GM12864 (cell line): ENCODE data around the gene TTC16.
A peak's percentile ranks its signal among the peaks of the same experiment; 100 is the strongest.

ENCODE experiments used
- DNase-seq: peaks from one replicate; pipeline ENCODE4 v3.0.0-alpha.2; 2011; ENCODE audit warnings: low read depth
- H3K4me3 ChIP-seq: 2 replicates; pipeline ENCODE4 v1.5.1; 2011; ENCODE audit warnings: mild to moderate bottlenecking, low read depth, low read length, control low read depth
- TF ChIP-seq, protein P1 (sequence below): IDR thresholded peaks from 2 replicates; pipeline ENCODE4 v1.5.1; 2011; ENCODE audit warnings: low read depth, mild to moderate bottlenecking, moderate library complexity, low read length, control low read depth, inconsistent platforms; ENCODE audit errors: missing control alignments

The TTC16 gene

DNA sequence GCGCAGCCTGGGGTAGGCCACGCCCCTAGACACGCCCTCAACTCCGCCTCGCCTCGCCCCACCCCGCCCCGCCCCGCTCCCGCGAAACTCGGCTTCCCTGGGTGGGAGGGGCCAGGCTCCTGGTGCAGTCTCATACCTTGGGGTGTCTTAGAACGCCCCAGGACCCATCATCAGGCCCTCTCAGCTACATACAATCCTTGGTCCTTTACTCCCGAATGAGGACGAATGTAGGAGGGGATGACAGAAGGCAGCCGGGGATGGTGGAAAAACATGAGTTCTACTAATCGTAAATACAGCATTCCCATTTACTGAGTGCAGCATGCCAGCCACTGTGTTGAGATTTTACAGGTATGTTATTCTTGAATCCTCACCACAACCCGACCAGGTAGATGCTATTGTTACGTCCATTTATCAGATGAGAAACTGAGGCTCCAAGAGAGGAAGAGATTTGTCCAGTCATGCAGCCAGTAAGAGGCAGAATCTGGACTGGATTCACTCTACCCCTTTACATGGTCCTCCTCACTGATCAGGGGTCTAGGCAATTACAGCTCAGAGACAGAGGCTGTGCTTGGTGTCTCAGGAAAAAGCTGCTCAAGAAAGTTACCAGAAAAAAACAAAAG, 55.8 kb downstream of the TTC16 start:
- DNase-seq: no peak
- TF ChIP-seq, protein P1, sequence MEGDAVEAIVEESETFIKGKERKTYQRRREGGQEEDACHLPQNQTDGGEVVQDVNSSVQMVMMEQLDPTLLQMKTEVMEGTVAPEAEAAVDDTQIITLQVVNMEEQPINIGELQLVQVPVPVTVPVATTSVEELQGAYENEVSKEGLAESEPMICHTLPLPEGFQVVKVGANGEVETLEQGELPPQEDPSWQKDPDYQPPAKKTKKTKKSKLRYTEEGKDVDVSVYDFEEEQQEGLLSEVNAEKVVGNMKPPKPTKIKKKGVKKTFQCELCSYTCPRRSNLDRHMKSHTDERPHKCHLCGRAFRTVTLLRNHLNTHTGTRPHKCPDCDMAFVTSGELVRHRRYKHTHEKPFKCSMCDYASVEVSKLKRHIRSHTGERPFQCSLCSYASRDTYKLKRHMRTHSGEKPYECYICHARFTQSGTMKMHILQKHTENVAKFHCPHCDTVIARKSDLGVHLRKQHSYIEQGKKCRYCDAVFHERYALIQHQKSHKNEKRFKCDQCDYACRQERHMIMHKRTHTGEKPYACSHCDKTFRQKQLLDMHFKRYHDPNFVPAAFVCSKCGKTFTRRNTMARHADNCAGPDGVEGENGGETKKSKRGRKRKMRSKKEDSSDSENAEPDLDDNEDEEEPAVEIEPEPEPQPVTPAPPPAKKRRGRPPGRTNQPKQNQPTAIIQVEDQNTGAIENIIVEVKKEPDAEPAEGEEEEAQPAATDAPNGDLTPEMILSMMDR: no peak
- peak overlapping the region; percentile 56; the same call in 1 of the 2 replicates for H3K4me3 ChIP-seq

DNA sequence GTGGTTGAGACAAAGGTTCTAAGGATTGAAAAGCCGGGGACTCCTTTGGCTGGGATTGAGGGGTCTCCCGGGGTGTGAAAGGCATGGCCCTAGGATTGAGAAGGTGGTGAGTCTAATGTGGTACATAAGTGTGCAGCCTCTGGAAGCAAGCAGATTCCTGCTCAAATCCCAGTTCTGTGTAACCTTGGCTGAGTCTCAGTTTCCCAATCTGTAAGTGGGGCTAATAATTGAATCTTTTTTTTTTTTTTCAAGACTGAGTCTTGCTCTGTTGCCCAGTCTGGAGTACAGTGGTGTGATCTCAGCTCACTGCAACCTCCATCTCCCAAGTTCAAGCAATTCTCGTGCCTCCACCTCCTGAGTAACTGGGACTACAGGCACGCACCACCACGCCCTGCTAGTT, 56.7 kb downstream of the TTC16 start:
- TF ChIP-seq, protein P1: no peak
- DNase-seq: no peak
- H3K4me3 ChIP-seq: no peak overlapping the region

DNA sequence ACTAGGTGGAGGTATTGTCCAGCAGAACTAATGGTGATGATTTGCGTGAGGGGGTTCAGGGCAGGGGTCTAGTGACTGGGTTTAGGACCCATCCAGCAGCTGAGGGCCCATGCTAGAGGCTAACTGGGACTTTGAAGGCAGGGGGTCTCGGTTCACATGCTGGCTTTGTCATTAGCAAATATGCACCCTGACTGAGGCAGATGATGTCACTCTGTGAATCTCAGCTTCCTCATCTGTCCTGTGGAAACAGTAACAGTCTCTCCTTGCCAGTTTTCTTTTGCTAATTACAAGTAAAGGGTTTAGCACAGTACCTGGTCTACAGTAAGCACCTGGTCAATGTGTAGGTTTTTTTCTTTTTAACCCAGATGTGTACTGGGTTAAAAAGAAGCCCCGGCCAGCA, 57.4 kb downstream of the TTC16 start:
- DNase-seq: no peak
- TF ChIP-seq, protein P1: no peak
- H3K4me3 ChIP-seq: no peak overlapping the region

DNA sequence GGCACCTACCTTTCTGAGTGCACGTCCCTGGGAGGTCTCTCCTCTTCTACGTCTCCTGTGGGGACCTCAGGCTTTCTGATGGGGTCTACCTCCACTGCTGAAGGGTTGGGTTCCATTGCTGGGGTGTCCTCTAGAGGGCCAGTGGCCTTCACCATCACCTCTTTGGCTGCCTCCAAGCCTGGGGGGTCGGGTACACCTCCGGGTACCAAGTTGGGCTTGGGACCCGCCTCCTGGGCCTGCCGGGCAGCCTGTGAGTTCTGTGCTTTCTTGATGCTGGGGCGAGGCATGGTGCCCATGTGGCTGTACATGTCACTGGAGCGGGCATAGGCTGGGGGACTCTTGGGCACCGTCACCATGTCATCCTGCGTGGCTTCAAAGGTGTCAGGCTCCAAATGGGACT, 58.1 kb downstream of the TTC16 start:
- TF ChIP-seq, protein P1: no peak
- DNase-seq: no peak
- no peak overlapping the region for H3K4me3 ChIP-seq

DNA sequence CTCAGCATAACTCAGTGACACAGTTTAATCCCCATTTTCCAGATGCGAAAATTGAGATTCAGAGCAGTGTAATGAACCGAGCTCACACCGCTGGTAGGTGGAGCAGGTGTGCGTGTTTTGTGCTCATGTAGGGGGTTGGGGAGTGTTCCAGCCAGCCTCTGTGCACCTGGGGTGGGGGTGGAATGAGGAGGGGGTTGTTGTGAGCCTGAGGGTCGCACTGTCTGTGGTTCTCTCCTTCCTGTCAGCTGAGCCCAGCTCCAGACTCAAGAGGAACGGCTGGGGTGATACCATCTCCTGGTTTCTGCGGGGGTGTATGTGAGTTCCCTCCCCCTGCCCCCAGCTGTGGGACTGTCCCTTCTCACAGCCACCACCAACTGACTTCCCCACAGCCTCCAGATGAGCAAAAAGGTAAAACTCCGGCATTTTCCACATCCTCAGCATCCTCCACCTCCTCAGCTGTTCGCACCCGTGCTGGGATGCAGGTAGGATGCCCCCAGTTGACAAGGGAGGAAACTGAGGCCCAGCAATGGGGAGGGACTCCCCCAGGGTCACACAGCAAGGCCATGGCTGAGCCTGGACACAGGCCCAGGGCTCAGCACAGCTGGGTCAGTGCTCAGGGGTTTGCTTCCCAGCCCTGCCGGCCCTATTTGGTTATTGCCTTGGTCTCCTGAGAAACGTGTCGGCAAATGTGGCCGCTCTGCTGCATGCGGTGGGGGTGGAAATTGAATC, 60.5 kb downstream of the TTC16 start:
- DNase-seq: peak; percentile 78
- TF ChIP-seq, protein P1: no peak
- H3K4me3 ChIP-seq: peak overlapping the region; percentile 72

DNA sequence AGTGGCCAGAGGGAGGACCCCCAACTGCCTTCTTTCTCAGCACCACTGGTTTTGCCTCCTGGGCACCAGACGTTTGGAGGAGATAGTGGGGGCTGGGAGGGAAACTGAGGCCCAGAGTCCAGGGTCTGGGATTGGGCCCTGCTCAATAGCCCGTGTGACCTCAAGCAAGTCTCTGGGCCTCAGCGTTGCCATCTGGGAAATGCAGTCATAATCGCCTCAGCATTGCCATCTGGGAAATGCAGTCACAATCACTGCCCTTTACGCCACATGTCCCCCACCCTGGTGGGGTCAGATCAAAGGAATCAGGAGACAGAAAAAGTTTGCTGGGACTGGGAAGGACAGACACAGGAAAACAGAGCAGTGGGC, 61.0 kb downstream of the TTC16 start:
- DNase-seq: no peak
- peak overlapping the region; percentile 72 for H3K4me3 ChIP-seq
- TF ChIP-seq, protein P1: no peak
